Astrocyte of the spinal cord (primary cell): ENCODE data around the gene ABHD8.

Source experiments
- DNase-seq: peaks from one replicate; pipeline ENCODE4 v3.0.0; 2011; ENCODE audit warnings: low read depth, low spot score
- H3K4me3 ChIP-seq: 2 replicates; pipeline ENCODE4 v1.5.1; 2011; ENCODE audit warnings: low read depth, mild to moderate bottlenecking, low read length, moderate library complexity
- CTCF ChIP-seq: IDR thresholded peaks from 2 replicates; pipeline ENCODE4 v1.5.1; 2012; ENCODE audit warnings: low read depth, mild to moderate bottlenecking, low read length, inconsistent platforms
- in situ Hi-C: cut with HindIII; loops from 2 replicates; pipeline ENCODE4 v1.10.0; 2017; ENCODE audit warnings: low sequenced_read_pairs

The ABHD8 gene

GRCh38 chr19:17303167-17303939 lies at the start of gene ABHD8:
Gene ABHD8, minus strand, starts transcription at chr19:17303425. Its CDS starts 1,809 bp downstream, at chr19:17301616.
- peak; percentile 37 for TF ChIP-seq CTCF
- in situ Hi-C loops, result no loop called here
- peak; percentile 95 for DNase-seq
- H3K4me3 ChIP-seq, result peak within 1 kb of the TSS; percentile 69

GRCh38 chr19:17352608-17353280 lies 49.5 kb upstream of the ABHD8 start:
- no peak overlapping the region for H3K4me3 ChIP-seq
- no peak for DNase-seq
- in situ Hi-C loops, result no loop called here
- TF ChIP-seq CTCF, result no peak

- in situ Hi-C loops, result no loop called here
- no peak for DNase-seq
- no peak for TF ChIP-seq CTCF
- no peak overlapping the region for H3K4me3 ChIP-seq
Observed at GRCh38 chr19:17351815-17352435, 48.7 kb upstream of the ABHD8 start.

- no peak overlapping the region for H3K4me3 ChIP-seq
- TF ChIP-seq CTCF, result no peak
- in situ Hi-C loops, result no loop called here
- peak; percentile 78 for DNase-seq
Observed at GRCh38 chr19:17348700-17349099, 45.5 kb upstream of the ABHD8 start.

- no peak for DNase-seq
- H3K4me3 ChIP-seq, result no peak overlapping the region
- in situ Hi-C loops, result no loop called here
- no peak for TF ChIP-seq CTCF
Observed at GRCh38 chr19:17347877-17348276, 44.7 kb upstream of the ABHD8 start.

GRCh38 chr19:17347361-17347760 lies 44.1 kb upstream of the ABHD8 start:
- no peak for TF ChIP-seq CTCF
- DNase-seq, result peak; percentile 27
- no peak overlapping the region for H3K4me3 ChIP-seq
- in situ Hi-C loops, result no loop called here
